ENCODE measurements around the gene SAMD15.

SAMD15 gene

GRCh38 chr14:77344377-77344996 lies 32.7 kb upstream of the SAMD15 start:
- peaks cover 0 to 6% (median 0%) of the 10 kb centered on the region in 5 donors for H3K4me1 ChIP-seq (ENCODE audit: control insufficient read depth in 5 of 5, insufficient read depth in 5 of 5, low read length in 5 of 5)
- no peaks in the 10 kb centered on the region for H3K27me3 ChIP-seq (ENCODE audit: control insufficient read depth in 5 of 5, insufficient read depth in 4 of 5, low read length in 5 of 5)
- no peak overlapping the region for H3K27ac ChIP-seq (ENCODE audit: low read depth, low read length)
- H3K4me3 ChIP-seq (ENCODE audit: low read depth in 1 of 5, low read length in 5 of 5), result no peak overlapping the region
- H3K9me3 ChIP-seq (ENCODE audit: control insufficient read depth in 5 of 5, low read length in 5 of 5), result no peaks in the 10 kb centered on the region
- H3K9ac ChIP-seq (ENCODE audit: low read length in 5 of 5), result no peak overlapping the region
- H3K36me3 ChIP-seq (ENCODE audit: control insufficient read depth in 5 of 5, insufficient read depth in 5 of 5, low read length in 5 of 5), result peaks cover 11 to 37% (median 34%) of the 10 kb centered on the region in 5 donors

GRCh38 chr14:77346495-77346894 lies 30.7 kb upstream of the SAMD15 start:
- Histone ChIP-seq H3K9ac (ENCODE audit: low read length in 5 of 5) (no peak overlapping the region), H3K27me3 (ENCODE audit: control insufficient read depth in 5 of 5, insufficient read depth in 4 of 5, low read length in 5 of 5) (no peaks in the 10 kb centered on the region), H3K9me3 (ENCODE audit: control insufficient read depth in 5 of 5, low read length in 5 of 5) (no peaks in the 10 kb centered on the region), H3K4me3 (ENCODE audit: low read depth in 1 of 5, low read length in 5 of 5) (no peak overlapping the region), H3K27ac (ENCODE audit: low read depth, low read length) (no peak overlapping the region), H3K4me1 (ENCODE audit: control insufficient read depth in 5 of 5, insufficient read depth in 5 of 5, low read length in 5 of 5) (peaks cover 0 to 6% (median 0%) of the 10 kb centered on the region in 5 donors), H3K36me3 (ENCODE audit: control insufficient read depth in 5 of 5, insufficient read depth in 5 of 5, low read length in 5 of 5) (peaks cover 4 to 27% (median 26%) of the 10 kb centered on the region in 5 donors)

GRCh38 chr14:77347751-77348150 lies 29.4 kb upstream of the SAMD15 start:
- Histone ChIP-seq H3K9ac (ENCODE audit: low read length in 5 of 5) (no peak overlapping the region), H3K27me3 (ENCODE audit: control insufficient read depth in 5 of 5, insufficient read depth in 4 of 5, low read length in 5 of 5) (no peaks in the 10 kb centered on the region), H3K4me1 (ENCODE audit: control insufficient read depth in 5 of 5, insufficient read depth in 5 of 5, low read length in 5 of 5) (peaks cover 0 to 6% (median 0%) of the 10 kb centered on the region in 5 donors), H3K4me3 (ENCODE audit: low read depth in 1 of 5, low read length in 5 of 5) (no peak overlapping the region), H3K9me3 (ENCODE audit: control insufficient read depth in 5 of 5, low read length in 5 of 5) (no peaks in the 10 kb centered on the region), H3K27ac (ENCODE audit: low read depth, low read length) (peak overlapping the region; percentile 23), H3K36me3 (ENCODE audit: control insufficient read depth in 5 of 5, insufficient read depth in 5 of 5, low read length in 5 of 5) (peaks cover 0 to 14% (median 14%) of the 10 kb centered on the region in 5 donors)

- H3K4me1 ChIP-seq (ENCODE audit: control insufficient read depth in 5 of 5, insufficient read depth in 5 of 5, low read length in 5 of 5), result no peaks in the 10 kb centered on the region
- no peak overlapping the region for H3K27ac ChIP-seq (ENCODE audit: low read depth, low read length)
- no peaks in the 10 kb centered on the region for H3K9me3 ChIP-seq (ENCODE audit: control insufficient read depth in 5 of 5, low read length in 5 of 5)
- peaks cover 0 to 8% (median 6%) of the 10 kb centered on the region in 5 donors for H3K36me3 ChIP-seq (ENCODE audit: control insufficient read depth in 5 of 5, insufficient read depth in 5 of 5, low read length in 5 of 5)
- no peak overlapping the region for H3K9ac ChIP-seq (ENCODE audit: low read length in 5 of 5)
- H3K4me3 ChIP-seq (ENCODE audit: low read depth in 1 of 5, low read length in 5 of 5), result no peak overlapping the region
- no peaks in the 10 kb centered on the region for H3K27me3 ChIP-seq (ENCODE audit: control insufficient read depth in 5 of 5, insufficient read depth in 4 of 5, low read length in 5 of 5)
Observed at GRCh38 chr14:77353469-77354141, 23.6 kb upstream of the SAMD15 start.

GRCh38 chr14:77355811-77356210 lies 21.4 kb upstream of the SAMD15 start:
- H3K4me1 ChIP-seq (ENCODE audit: control insufficient read depth in 5 of 5, insufficient read depth in 5 of 5, low read length in 5 of 5), result no peaks in the 10 kb centered on the region
- H3K9me3 ChIP-seq (ENCODE audit: control insufficient read depth in 5 of 5, low read length in 5 of 5), result no peaks in the 10 kb centered on the region
- H3K27ac ChIP-seq (ENCODE audit: low read depth, low read length), result no peak overlapping the region

GRCh38 chr14:77356899-77357298 lies 20.3 kb upstream of the SAMD15 start:
- Histone ChIP-seq H3K9me3 (ENCODE audit: control insufficient read depth in 5 of 5, low read length in 5 of 5) (no peaks in the 10 kb centered on the region), H3K27ac (ENCODE audit: low read depth, low read length) (no peak overlapping the region), H3K4me1 (ENCODE audit: control insufficient read depth in 5 of 5, insufficient read depth in 5 of 5, low read length in 5 of 5) (no peaks in the 10 kb centered on the region), H3K4me3 (ENCODE audit: low read depth in 1 of 5, low read length in 5 of 5) (no peak overlapping the region), H3K9ac (ENCODE audit: low read length in 5 of 5) (no peak overlapping the region), H3K27me3 (ENCODE audit: control insufficient read depth in 5 of 5, insufficient read depth in 4 of 5, low read length in 5 of 5) (no peaks in the 10 kb centered on the region), H3K36me3 (ENCODE audit: control insufficient read depth in 5 of 5, insufficient read depth in 5 of 5, low read length in 5 of 5) (no peaks in the 10 kb centered on the region)

More at GRCh38 chr14:77355811-77356210, 21.4 kb upstream of the SAMD15 start:
- no peaks in the 10 kb centered on the region for H3K36me3 ChIP-seq (ENCODE audit: control insufficient read depth in 5 of 5, insufficient read depth in 5 of 5, low read length in 5 of 5)
- no peak overlapping the region for H3K9ac ChIP-seq (ENCODE audit: low read length in 5 of 5)
- no peak overlapping the region for H3K4me3 ChIP-seq (ENCODE audit: low read depth in 1 of 5, low read length in 5 of 5)
- no peaks in the 10 kb centered on the region for H3K27me3 ChIP-seq (ENCODE audit: control insufficient read depth in 5 of 5, insufficient read depth in 4 of 5, low read length in 5 of 5)

GRCh38 chr14:77359626-77360025 lies 17.6 kb upstream of the SAMD15 start:
- Histone ChIP-seq H3K9ac (ENCODE audit: low read length in 5 of 5) (no peak overlapping the region), H3K27me3 (ENCODE audit: control insufficient read depth in 5 of 5, insufficient read depth in 4 of 5, low read length in 5 of 5) (no peaks in the 10 kb centered on the region), H3K4me1 (ENCODE audit: control insufficient read depth in 5 of 5, insufficient read depth in 5 of 5, low read length in 5 of 5) (no peaks in the 10 kb centered on the region)

GRCh38 chr14:77364146-77364545 lies 13.0 kb upstream of the SAMD15 start:
- H3K4me1 ChIP-seq (ENCODE audit: control insufficient read depth in 5 of 5, insufficient read depth in 5 of 5, low read length in 5 of 5), result no peaks in the 10 kb centered on the region
- H3K9me3 ChIP-seq (ENCODE audit: control insufficient read depth in 5 of 5, low read length in 5 of 5), result no peaks in the 10 kb centered on the region
- no peak overlapping the region for H3K9ac ChIP-seq (ENCODE audit: low read length in 5 of 5)
- H3K27me3 ChIP-seq (ENCODE audit: control insufficient read depth in 5 of 5, insufficient read depth in 4 of 5, low read length in 5 of 5), result no peaks in the 10 kb centered on the region
- no peak overlapping the region for H3K4me3 ChIP-seq (ENCODE audit: low read depth in 1 of 5, low read length in 5 of 5)
- no peak overlapping the region for H3K27ac ChIP-seq (ENCODE audit: low read depth, low read length)
- peaks cover 0 to 3% (median 0%) of the 10 kb centered on the region in 5 donors for H3K36me3 ChIP-seq (ENCODE audit: control insufficient read depth in 5 of 5, insufficient read depth in 5 of 5, low read length in 5 of 5)

More at GRCh38 chr14:77359626-77360025, 17.6 kb upstream of the SAMD15 start:
- Histone ChIP-seq H3K4me3 (ENCODE audit: low read depth in 1 of 5, low read length in 5 of 5) (no peak overlapping the region), H3K27ac (ENCODE audit: low read depth, low read length) (no peak overlapping the region), H3K36me3 (ENCODE audit: control insufficient read depth in 5 of 5, insufficient read depth in 5 of 5, low read length in 5 of 5) (no peaks in the 10 kb centered on the region), H3K9me3 (ENCODE audit: control insufficient read depth in 5 of 5, low read length in 5 of 5) (no peaks in the 10 kb centered on the region)

- H3K36me3 ChIP-seq (ENCODE audit: control insufficient read depth in 5 of 5, insufficient read depth in 5 of 5, low read length in 5 of 5), result peaks cover 0 to 3% (median 0%) of the 10 kb centered on the region in 5 donors
- H3K9me3 ChIP-seq (ENCODE audit: control insufficient read depth in 5 of 5, low read length in 5 of 5), result no peaks in the 10 kb centered on the region
Observed at GRCh38 chr14:77369285-77369684, 7.9 kb upstream of the SAMD15 start.

GRCh38 chr14:77372304-77372841 lies 4.8 kb upstream of the SAMD15 start:
- H3K27ac ChIP-seq (ENCODE audit: low read depth, low read length), result no peak overlapping the region
- no peaks in the 10 kb centered on the region for H3K36me3 ChIP-seq (ENCODE audit: control insufficient read depth in 5 of 5, insufficient read depth in 5 of 5, low read length in 5 of 5)
- no peaks in the 10 kb centered on the region for H3K9me3 ChIP-seq (ENCODE audit: control insufficient read depth in 5 of 5, low read length in 5 of 5)
- H3K9ac ChIP-seq (ENCODE audit: low read length in 5 of 5), result peak overlapping the region in 1 of 5 donors; percentile 45
- H3K4me3 ChIP-seq (ENCODE audit: low read depth in 1 of 5, low read length in 5 of 5), result no peak overlapping the region
- H3K4me1 ChIP-seq (ENCODE audit: control insufficient read depth in 5 of 5, insufficient read depth in 5 of 5, low read length in 5 of 5), result peaks cover 0 to 17% (median 15%) of the 10 kb centered on the region in 5 donors
- H3K27me3 ChIP-seq (ENCODE audit: control insufficient read depth in 5 of 5, insufficient read depth in 4 of 5, low read length in 5 of 5), result no peaks in the 10 kb centered on the region

More at GRCh38 chr14:77369285-77369684, 7.9 kb upstream of the SAMD15 start:
- Histone ChIP-seq H3K9ac (ENCODE audit: low read length in 5 of 5) (no peak overlapping the region), H3K27me3 (ENCODE audit: control insufficient read depth in 5 of 5, insufficient read depth in 4 of 5, low read length in 5 of 5) (no peaks in the 10 kb centered on the region), H3K27ac (ENCODE audit: low read depth, low read length) (no peak overlapping the region), H3K4me1 (ENCODE audit: control insufficient read depth in 5 of 5, insufficient read depth in 5 of 5, low read length in 5 of 5) (peaks cover 0 to 3% (median 0%) of the 10 kb centered on the region in 5 donors), H3K4me3 (ENCODE audit: low read depth in 1 of 5, low read length in 5 of 5) (no peak overlapping the region)
